Heart left ventricle (tissue), 16 donors: ENCODE data around the gene CACNA2D3. TPM values are rescaled to one million over a fixed set of nuclear protein-coding genes. Genes with fewer than 3 reads are reported as not detected.
A peak's percentile ranks its signal among the peaks of the same experiment; 100 is the strongest.

Source experiments
- ATAC-seq, 4 donors: fragments of 200-7000 bp; cut with Tn5 transposase; one replicate each; pipeline ENCODE4 v1.9.1; 2020 to 2022; ENCODE audit warnings: moderate library complexity in 4 of 4, mild to moderate bottlenecking in 3 of 4, moderate number of reproducible peaks in 1 of 4
- DNase-seq, 5 donors: peaks; one replicate each; pipeline ENCODE4 v3.0.0-alpha.2; 2020
- H3K27ac ChIP-seq, 12 donors: fragments of 200-600 bp; sonication (generic) in 4 of 12; one replicate each; pipeline versions ENCODE4 v1.5.0 to v1.8.0; 2016 to 2022; ENCODE audit warnings: mild to moderate bottlenecking in 2 of 12
- H3K27me3 ChIP-seq, 9 donors: fragments of 200-600 bp; sonication (generic) in 2 of 9; one replicate each; pipeline versions ENCODE4 v1.5.1 to v1.8.0; 2016 to 2022; ENCODE audit warnings: mild to moderate bottlenecking in 3 of 9
- H3K36me3 ChIP-seq, 9 donors: fragments of 200-600 bp; sonication (generic) in 2 of 9; one replicate each; pipeline versions ENCODE4 v1.5.0 to v1.8.0; 2018 to 2022; ENCODE audit warnings: mild to moderate bottlenecking in 2 of 9
- H3K4me1 ChIP-seq, 12 donors: fragments of 200-600 bp; sonication (generic) in 4 of 12; one replicate each; pipeline versions ENCODE4 v1.5.0 to v1.8.0; 2016 to 2022; ENCODE audit warnings: mild to moderate bottlenecking in 3 of 12
- H3K4me3 ChIP-seq, 12 donors: fragments of 200-600 bp; sonication (generic) in 4 of 12; one replicate each; pipeline versions ENCODE4 v1.5.0 to v1.8.0; 2017 to 2022; ENCODE audit warnings: mild to moderate bottlenecking in 9 of 12, moderate library complexity in 4 of 12
- H3K9me3 ChIP-seq, 12 donors: fragments of 200-600 bp; sonication (generic) in 4 of 12; one replicate each; pipeline versions ENCODE4 v1.5.0 to v1.8.0; 2016 to 2022; ENCODE audit warnings: mild to moderate bottlenecking in 1 of 12
- POLR2A ChIP-seq, 2 donors: fragments of 450-650 bp; IDR thresholded peaks; one replicate each; pipeline ENCODE4 v1.6.1; 2017; ENCODE audit warnings: antibody characterized with exemption in 2 of 2, mild to moderate bottlenecking in 2 of 2, moderate library complexity in 2 of 2
- WGBS, 4 donors: extraction: QIAGEN DNeasy Blood & Tissue Kit in 2 of 4; methylation state at CpG; one replicate each; pipeline versions ENCODE4 v1.1.5 to v1.1.7; 2013 to 2018; 5-methylcytosine and 5-hydroxymethylcytosine counted together
- intact Hi-C, 10 donors: fragments of 100-400 bp; cut with DNase I; formaldehyde crosslinking; loops; one replicate each; pipeline versions ENCODE4 v1.11.1 to v1.14.2; 2022
- polyA plus RNA-seq, 2 donors: library from polyadenylated mRNA; stranded (reverse); fragments of 200-250 nt; gene quantifications; one replicate each; pipeline ENCODE4 v1.2.3, GENCODE V29; 2013
- total RNA-seq, 9 donors: library from RNA; depleted of rRNA in 2 of 9; stranded (reverse); fragments of >200 nt in 2 of 9; fragmentation: NEBNext Ultra II Directional in 3 of 9; extraction: Animal tissue kit (Norgen Biotek cat#: 25700) in 3 of 9; gene quantifications; one replicate each; pipeline versions ENCODE4 v1.1.0 to v1.2.4, GENCODE V29; 2016 to 2023
- TF ChIP-seq, protein P1 (sequence below), 12 donors: fragments of 200-600 bp; sonication (generic) in 4 of 12; IDR thresholded peaks; one replicate each; pipeline versions ENCODE4 v1.5.0 to v1.8.0; 2018 to 2022; ENCODE audit warnings: antibody characterized with exemption in 12 of 12, mild to moderate bottlenecking in 5 of 12
- donor health status: ischemic (EF 13 %, LVEDD 7.1; RV severe dilation, severe dysfunction).
- donor health status: healthy with polysubstance abuse.
- donor health status: DM: no; HTN: yes; CAD: no.
- donor health status: DM: no; HTN: no; CAD: no.
- donor health status: ischemic (EF 25% LVEDD 6.9; RV normal size, moderate dysfunction).
- donor health status: ischemic (EF 25% LVEDD 5.7; RV mildly dilated, moderate dysfunction).
- donor health status: healthy.
- donor health status: DM: yes; HTN: yes; CAD: no.
- donor health status: ischemic (EF 35%, LVEDD 5.7; RV mildly dilated, moderate dysfunction).
- donor health status: nonischemic (EF 11% LVEDD 7.7; RV severe dilation, severe dysfunction).
- donor health status: DM: yes; HTN: yes; CAD: no.
- donor health status: PGD.
- donor health status: ischemic (EF 29% LVEDD 5.4; RV normal size, mild dysfunction).
- donor health status: nonischemic (EF 23%, LVEDD 6.1; RV moderate dilation, normal function).

Gene CACNA2D3
- total and polyA plus RNA-seq, 11 donors: 0.17 to 25.1 (median 12.8) TPM

DNA sequence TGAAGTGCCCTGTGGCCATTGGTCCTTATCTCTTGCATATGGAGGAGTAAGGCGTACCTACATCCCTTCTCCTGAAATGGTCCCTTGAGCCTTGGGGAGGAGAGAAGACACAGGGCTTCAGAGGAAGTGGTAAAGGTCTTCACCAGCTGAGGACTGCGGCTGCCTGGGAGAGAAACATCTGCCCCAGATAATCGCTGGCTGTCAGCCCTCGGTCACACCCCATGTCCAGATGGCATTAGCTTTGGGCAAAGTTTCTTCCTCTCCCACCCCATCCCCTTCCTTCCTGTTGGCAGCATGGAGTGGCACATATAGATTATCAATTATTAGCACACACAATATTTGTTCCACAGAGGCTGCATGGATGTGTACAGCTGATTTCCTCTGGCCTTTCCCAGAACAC, 743.9 kb downstream of the CACNA2D3 start:
- Histone ChIP-seq H3K9me3 (no peaks in the 10 kb centered on the region), H3K4me3 (no peak overlapping the region), H3K27me3 (no peaks in the 10 kb centered on the region), H3K36me3 (no peaks in the 10 kb centered on the region), H3K4me1 (peaks cover 0 to 14% (median 0%) of the 10 kb centered on the region in 12 donors), H3K27ac (no peak overlapping the region)
- ATAC-seq (no peak), DNase-seq (no peak)
- TF ChIP-seq POLR2A (IDR thresholded peaks at IDR 0.05): no peak
- TF ChIP-seq, protein P1, sequence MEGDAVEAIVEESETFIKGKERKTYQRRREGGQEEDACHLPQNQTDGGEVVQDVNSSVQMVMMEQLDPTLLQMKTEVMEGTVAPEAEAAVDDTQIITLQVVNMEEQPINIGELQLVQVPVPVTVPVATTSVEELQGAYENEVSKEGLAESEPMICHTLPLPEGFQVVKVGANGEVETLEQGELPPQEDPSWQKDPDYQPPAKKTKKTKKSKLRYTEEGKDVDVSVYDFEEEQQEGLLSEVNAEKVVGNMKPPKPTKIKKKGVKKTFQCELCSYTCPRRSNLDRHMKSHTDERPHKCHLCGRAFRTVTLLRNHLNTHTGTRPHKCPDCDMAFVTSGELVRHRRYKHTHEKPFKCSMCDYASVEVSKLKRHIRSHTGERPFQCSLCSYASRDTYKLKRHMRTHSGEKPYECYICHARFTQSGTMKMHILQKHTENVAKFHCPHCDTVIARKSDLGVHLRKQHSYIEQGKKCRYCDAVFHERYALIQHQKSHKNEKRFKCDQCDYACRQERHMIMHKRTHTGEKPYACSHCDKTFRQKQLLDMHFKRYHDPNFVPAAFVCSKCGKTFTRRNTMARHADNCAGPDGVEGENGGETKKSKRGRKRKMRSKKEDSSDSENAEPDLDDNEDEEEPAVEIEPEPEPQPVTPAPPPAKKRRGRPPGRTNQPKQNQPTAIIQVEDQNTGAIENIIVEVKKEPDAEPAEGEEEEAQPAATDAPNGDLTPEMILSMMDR (IDR thresholded peaks at IDR 0.05): no peak
- intact Hi-C loops: loop anchor here in 2 of 10 donors (5.0 to 10.0 kb wide), 3 partner anchors 309 to 1389 kb away; no protein-coding TSS in a partner anchor
- WGBS, 4 donors: 70 to 82% (median 78%) methylated on average over 4 of the region's 4 CpGs

DNA sequence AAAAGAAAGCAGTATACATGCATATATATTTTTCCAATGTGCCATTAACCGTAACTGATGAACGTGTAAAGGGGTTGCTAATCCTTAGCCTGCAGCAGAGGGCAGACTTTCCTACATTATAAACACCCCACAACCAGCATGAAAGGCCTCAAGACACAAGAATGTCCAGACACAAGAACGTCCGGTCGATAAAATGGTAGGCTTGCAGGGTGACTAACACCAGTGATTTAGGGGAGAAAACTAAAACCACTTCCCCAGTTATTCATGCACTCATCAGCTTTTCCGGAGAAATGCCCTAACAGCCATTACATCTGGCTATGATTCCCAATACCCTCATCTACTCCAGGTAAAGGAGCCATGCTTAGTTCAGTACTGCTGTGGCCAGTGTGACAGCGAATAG, 748.1 kb downstream of the CACNA2D3 start:
- WGBS, 4 donors: 29 to 38% (median 33%) methylated on average over 7 of the region's 7 CpGs
- Histone ChIP-seq H3K4me3 (no peak overlapping the region), H3K27ac (no peak overlapping the region), H3K27me3 (no peaks in the 10 kb centered on the region), H3K9me3 (no peaks in the 10 kb centered on the region), H3K36me3 (no peaks in the 10 kb centered on the region), H3K4me1 (no peaks in the 10 kb centered on the region)
- peak in 3 of 4 donors; percentile 80 to 91 (median 83) for ATAC-seq
- no peak for TF ChIP-seq POLR2A (IDR thresholded peaks at IDR 0.05)
- TF ChIP-seq, protein P1 (IDR thresholded peaks at IDR 0.05): peak in 10 of 12 donors; percentile 21 to 58 (median 52)
- intact Hi-C loops: loop anchor here in 1 of 10 donors (10.0 kb wide), 1 partner anchor 446 kb away; no protein-coding TSS in a partner anchor
- no peak for DNase-seq

DNA sequence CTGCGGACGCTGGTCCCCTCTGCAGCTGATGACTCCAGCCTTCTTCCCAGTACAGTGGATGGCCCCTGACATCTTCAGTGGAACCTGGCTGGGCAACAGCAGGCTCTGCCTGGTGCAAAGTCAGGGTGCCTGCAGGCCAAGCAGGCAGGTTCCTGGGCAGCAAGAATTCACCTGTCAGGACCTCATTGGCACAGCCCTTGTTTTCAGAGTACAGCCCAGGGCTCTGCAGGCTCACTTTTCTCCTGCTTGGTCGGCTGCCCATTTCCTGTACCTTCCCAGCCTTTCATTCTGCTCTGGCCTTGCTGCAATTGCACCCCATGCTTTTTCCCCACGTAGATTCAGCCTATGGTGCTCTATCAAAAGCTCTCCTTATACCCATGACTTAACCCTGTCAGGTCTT, 749.5 kb downstream of the CACNA2D3 start:
- H3K9me3 ChIP-seq: no peaks in the 10 kb centered on the region
- WGBS, 4 donors: 62 to 82% (median 77%) methylated on average over 2 to 4 of the region's 4 CpGs
- no peak overlapping the region for H3K27ac ChIP-seq
- no peak for TF ChIP-seq POLR2A (IDR thresholded peaks at IDR 0.05)
- TF ChIP-seq, protein P1 (IDR thresholded peaks at IDR 0.05): no peak
- H3K4me1 ChIP-seq: no peaks in the 10 kb centered on the region
- DNase-seq: no peak
- intact Hi-C loops: loop anchor here in 1 of 10 donors (10.0 kb wide), 1 partner anchor 447 kb away; no protein-coding TSS in a partner anchor
- H3K4me3 ChIP-seq: no peak overlapping the region
- no peaks in the 10 kb centered on the region for H3K27me3 ChIP-seq
- no peaks in the 10 kb centered on the region for H3K36me3 ChIP-seq
- no peak for ATAC-seq

DNA sequence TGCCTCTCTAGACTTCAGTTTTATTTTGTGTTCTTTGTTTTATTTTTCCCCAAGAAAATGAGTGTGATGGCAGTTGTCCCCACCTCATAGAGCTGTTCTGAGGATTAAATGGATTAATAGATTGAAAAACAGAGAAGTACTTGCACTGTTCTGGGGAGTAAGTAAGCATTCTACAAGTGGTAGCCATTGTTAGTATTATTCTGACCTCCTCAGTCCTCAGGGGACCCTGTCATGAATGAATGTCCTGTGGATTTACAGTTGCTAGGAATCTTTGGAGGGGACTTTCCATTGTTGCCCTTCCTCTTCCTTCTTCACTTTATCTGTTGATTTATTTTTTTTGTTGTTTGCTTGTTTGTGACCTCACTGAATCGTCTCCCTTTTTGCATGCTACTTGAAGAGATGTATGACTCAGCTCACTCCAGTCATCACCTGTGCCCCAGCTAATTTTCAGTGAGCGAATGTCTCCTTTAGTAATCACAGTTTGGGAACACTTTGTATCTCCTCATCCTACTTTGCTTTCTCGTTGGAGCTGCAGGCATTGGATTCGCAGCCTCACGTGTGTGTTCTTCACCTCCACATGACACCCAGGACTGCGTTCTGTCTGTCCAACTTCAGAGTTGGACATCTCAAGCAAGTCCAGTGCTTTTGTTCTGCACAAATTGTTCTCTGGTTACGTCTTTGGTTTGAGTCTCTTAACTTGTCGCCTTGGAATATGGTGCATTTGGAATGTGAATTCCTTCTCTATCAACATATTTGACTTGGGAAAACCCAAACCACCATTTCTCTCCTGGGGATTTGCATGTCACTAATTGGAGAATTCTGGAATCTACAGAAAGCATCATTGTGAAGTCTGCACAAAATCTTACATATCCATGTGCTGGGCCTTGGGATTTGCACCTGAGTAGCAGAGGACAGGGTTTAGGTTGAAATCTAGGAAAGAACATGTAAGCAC, 751.0 kb downstream of the CACNA2D3 start:
- no peak overlapping the region for H3K27ac ChIP-seq
- H3K9me3 ChIP-seq: no peaks in the 10 kb centered on the region
- H3K4me3 ChIP-seq: no peak overlapping the region
- no peaks in the 10 kb centered on the region for H3K4me1 ChIP-seq
- DNase-seq (no peak), ATAC-seq (no peak)
- WGBS, 4 donors: 77 to 82% (median 78%) methylated on average over 8 of the region's 8 CpGs
- intact Hi-C loops: loop anchor here in 1 of 10 donors (10.0 kb wide), 1 partner anchor 449 kb away; no protein-coding TSS in a partner anchor
- no peak for TF ChIP-seq POLR2A (IDR thresholded peaks at IDR 0.05)
- TF ChIP-seq, protein P1 (IDR thresholded peaks at IDR 0.05): no peak
- H3K36me3 ChIP-seq: no peaks in the 10 kb centered on the region
- H3K27me3 ChIP-seq: no peaks in the 10 kb centered on the region
